HEK293 (cell line): Measurements from ENCODE around the gene CADM1.

Source experiments
- BCL11A ChIP-seq: fragments of 450-650 bp; formaldehyde crosslinking; IDR thresholded peaks from 2 replicates; pipeline ENCODE4 v1.5.1; 2016; ENCODE audit warnings: low read depth, missing biosample characterization, missing genetic modification characterization
- EGR2 ChIP-seq: fragments of 450-650 bp; formaldehyde crosslinking; IDR thresholded peaks from 2 replicates; pipeline ENCODE4 v1.5.1; 2016; ENCODE audit warnings: low read depth, missing biosample characterization, missing genetic modification characterization
- KLF10 ChIP-seq: fragments of 450-650 bp; IDR thresholded peaks from 2 replicates; pipeline ENCODE4 v1.5.1; 2018; ENCODE audit warnings: missing biosample characterization, mild to moderate bottlenecking, missing genetic modification characterization
- KLF8 ChIP-seq: fragments of 450-650 bp; formaldehyde crosslinking; IDR thresholded peaks from 2 replicates; pipeline ENCODE4 v1.5.1; 2016; ENCODE audit warnings: missing biosample characterization, missing genetic modification characterization
- SETDB1 ChIP-seq: IDR thresholded peaks from one replicate; pipeline ENCODE4 v1.6.1; 2017; ENCODE audit warnings: mild to moderate bottlenecking, low read length, moderate library complexity, mixed read lengths; ENCODE audit not compliant: insufficient read length
- TRIM28 ChIP-seq: IDR thresholded peaks from 2 replicates; pipeline ENCODE4 v1.6.1; 2011; ENCODE audit warnings: low read length, control low read depth, borderline replicate concordance
- ZBTB17 ChIP-seq: fragments of 450-650 bp; formaldehyde crosslinking; IDR thresholded peaks from 2 replicates; pipeline ENCODE4 v1.5.1; 2016; ENCODE audit warnings: missing biosample characterization, missing genetic modification characterization
- ZBTB20 ChIP-seq: fragments of 450-650 bp; formaldehyde crosslinking; IDR thresholded peaks from 2 replicates; pipeline ENCODE4 v1.5.1; 2016; ENCODE audit warnings: missing biosample characterization, missing genetic modification characterization
- ZBTB26 ChIP-seq: fragments of 450-650 bp; formaldehyde crosslinking; optimal IDR thresholded peaks from 2 replicates; pipeline ENCODE3; 2016; ENCODE audit warnings: missing biosample characterization, mild to moderate bottlenecking, missing genetic modification characterization
- ZBTB6 ChIP-seq: fragments of 450-650 bp; formaldehyde crosslinking; IDR thresholded peaks from 2 replicates; pipeline ENCODE4 v1.5.1; 2017; ENCODE audit warnings: missing biosample characterization, missing genetic modification characterization
- ZFP3 ChIP-seq: fragments of 450-650 bp; formaldehyde crosslinking; IDR thresholded peaks from 2 replicates; pipeline ENCODE4 v1.5.1; 2016; ENCODE audit warnings: low read depth, missing biosample characterization, missing genetic modification characterization
- ZNF214 ChIP-seq: fragments of 450-650 bp; formaldehyde crosslinking; IDR thresholded peaks from 2 replicates; pipeline ENCODE4 v1.5.1; 2017; ENCODE audit warnings: missing biosample characterization, mild to moderate bottlenecking, missing genetic modification characterization, borderline replicate concordance
- ZNF223 ChIP-seq: fragments of 450-650 bp; formaldehyde crosslinking; IDR thresholded peaks from 2 replicates; pipeline ENCODE4 v1.5.1; 2016; ENCODE audit warnings: missing biosample characterization, missing genetic modification characterization
- ZNF266 ChIP-seq: fragments of 450-650 bp; formaldehyde crosslinking; IDR thresholded peaks from 2 replicates; pipeline ENCODE4 v1.5.1; 2016; ENCODE audit warnings: missing biosample characterization, missing genetic modification characterization, low read depth
- ZNF433 ChIP-seq: fragments of 450-650 bp; formaldehyde crosslinking; IDR thresholded peaks from 2 replicates; pipeline ENCODE4 v1.5.1; 2016; ENCODE audit warnings: missing biosample characterization, missing genetic modification characterization, low read depth
- ZNF48 ChIP-seq: fragments of 450-650 bp; formaldehyde crosslinking; IDR thresholded peaks from 2 replicates; pipeline ENCODE4 v1.5.1; 2016; ENCODE audit warnings: missing biosample characterization, missing genetic modification characterization
- ZNF529 ChIP-seq: fragments of 450-650 bp; formaldehyde crosslinking; IDR thresholded peaks from 2 replicates; pipeline ENCODE4 v1.5.1; 2017; ENCODE audit warnings: missing genetic modification characterization, missing biosample characterization; ENCODE audit not compliant: insufficient replicate concordance
- ZNF530 ChIP-seq: fragments of 450-650 bp; formaldehyde crosslinking; IDR thresholded peaks from 2 replicates; pipeline ENCODE4 v1.5.1; 2016; ENCODE audit warnings: low read depth, missing biosample characterization, missing genetic modification characterization
- ZNF548 ChIP-seq: fragments of 450-650 bp; formaldehyde crosslinking; IDR thresholded peaks from 2 replicates; pipeline ENCODE4 v1.5.1; 2016; ENCODE audit warnings: missing biosample characterization, missing genetic modification characterization
- ZNF558 ChIP-seq: fragments of 450-650 bp; formaldehyde crosslinking; IDR thresholded peaks from 2 replicates; pipeline ENCODE4 v1.5.1; 2016; ENCODE audit warnings: missing biosample characterization, missing genetic modification characterization
- ZNF596 ChIP-seq: fragments of 450-650 bp; IDR thresholded peaks from 2 replicates; pipeline ENCODE4 v1.5.0; 2018; ENCODE audit warnings: missing biosample characterization, mild to moderate bottlenecking, missing genetic modification characterization, moderate library complexity
- ZNF658 ChIP-seq: fragments of 450-650 bp; formaldehyde crosslinking; IDR thresholded peaks from 2 replicates; pipeline ENCODE4; 2016; ENCODE audit warnings: missing biosample characterization, missing genetic modification characterization
- ZNF670 ChIP-seq: fragments of 450-650 bp; formaldehyde crosslinking; IDR thresholded peaks from 2 replicates; pipeline ENCODE4 v1.5.1; 2016; ENCODE audit warnings: missing biosample characterization, missing genetic modification characterization, low read depth
- ZNF76 ChIP-seq: fragments of 450-650 bp; formaldehyde crosslinking; IDR thresholded peaks from 2 replicates; pipeline ENCODE4; 2016; ENCODE audit warnings: low read depth, missing biosample characterization, missing genetic modification characterization, borderline replicate concordance
- ZNF768 ChIP-seq: fragments of 450-650 bp; formaldehyde crosslinking; IDR thresholded peaks from 2 replicates; pipeline ENCODE4 v1.5.1; 2018; ENCODE audit warnings: missing biosample characterization, mild to moderate bottlenecking, missing genetic modification characterization
- ZNF791 ChIP-seq: fragments of 450-650 bp; formaldehyde crosslinking; IDR thresholded peaks from 2 replicates; pipeline ENCODE4 v1.5.1; 2016; ENCODE audit warnings: missing biosample characterization, missing genetic modification characterization
- ZSCAN16 ChIP-seq: fragments of 450-650 bp; formaldehyde crosslinking; IDR thresholded peaks from 2 replicates; pipeline ENCODE4 v1.5.1; 2016; ENCODE audit warnings: missing biosample characterization, missing genetic modification characterization
- ZSCAN23 ChIP-seq: fragments of 450-650 bp; formaldehyde crosslinking; IDR thresholded peaks from 2 replicates; pipeline ENCODE4 v1.5.1; 2016; ENCODE audit warnings: missing biosample characterization, missing genetic modification characterization
- TF ChIP-seq, protein P1 (sequence below): fragments of 450-650 bp; formaldehyde crosslinking; IDR thresholded peaks from 2 replicates; pipeline ENCODE4 v1.5.1; 2016; ENCODE audit warnings: missing biosample characterization, missing genetic modification characterization
- TF ChIP-seq, protein P2 (sequence below): fragments of 450-650 bp; formaldehyde crosslinking; IDR thresholded peaks from 2 replicates; pipeline ENCODE4 v1.5.1; 2017; ENCODE audit warnings: missing biosample characterization, missing genetic modification characterization
- TF ChIP-seq, protein P3 (sequence below): fragments of 450-650 bp; formaldehyde crosslinking; IDR thresholded peaks from 2 replicates; pipeline ENCODE4 v1.5.1; 2016; ENCODE audit warnings: missing biosample characterization, missing genetic modification characterization
- TF ChIP-seq, protein P4 (sequence below): fragments of 450-650 bp; formaldehyde crosslinking; IDR thresholded peaks from 2 replicates; pipeline ENCODE4 v1.5.1; 2017; ENCODE audit warnings: missing biosample characterization, mild to moderate bottlenecking, missing genetic modification characterization, moderate library complexity

Gene CADM1

GRCh38 chr11:115504276-115505158 lies at the start of gene CADM1 (continued):
- TF ChIP-seq, protein P1, sequence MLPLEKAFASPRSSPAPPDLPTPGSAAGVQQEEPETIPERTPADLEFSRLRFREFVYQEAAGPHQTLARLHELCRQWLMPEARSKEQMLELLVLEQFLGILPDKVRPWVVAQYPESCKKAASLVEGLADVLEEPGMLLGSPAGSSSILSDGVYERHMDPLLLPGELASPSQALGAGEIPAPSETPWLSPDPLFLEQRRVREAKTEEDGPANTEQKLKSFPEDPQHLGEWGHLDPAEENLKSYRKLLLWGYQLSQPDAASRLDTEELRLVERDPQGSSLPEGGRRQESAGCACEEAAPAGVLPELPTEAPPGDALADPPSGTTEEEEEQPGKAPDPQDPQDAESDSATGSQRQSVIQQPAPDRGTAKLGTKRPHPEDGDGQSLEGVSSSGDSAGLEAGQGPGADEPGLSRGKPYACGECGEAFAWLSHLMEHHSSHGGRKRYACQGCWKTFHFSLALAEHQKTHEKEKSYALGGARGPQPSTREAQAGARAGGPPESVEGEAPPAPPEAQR (tag by site-specific recombination): no peak
- TF ChIP-seq ZNF791 (tag by site-specific recombination) (no peak), ZNF266 (tag by site-specific recombination) (no peak), ZNF530 (tag by site-specific recombination) (no peak), ZNF529 (tag by site-specific recombination) (no peak), ZNF596 (tag by site-specific recombination) (no peak), ZNF558 (tag by site-specific recombination) (no peak), ZFP3 (no peak), ZBTB20 (tag by site-specific recombination) (peak; percentile 74), ZNF48 (no peak), SETDB1 (no peak), ZSCAN16 (no peak), ZNF670 (tag by site-specific recombination) (no peak), ZNF223 (tag by site-specific recombination) (no peak), ZBTB6 (tag by site-specific recombination) (no peak), KLF8 (tag by site-specific recombination) (no peak), ZNF658 (tag by site-specific recombination) (no peak), BCL11A (tag by site-specific recombination) (no peak), ZNF433 (no peak), ZNF76 (tag by site-specific recombination) (peak; percentile 20; the same call in 1 of the 2 replicates), ZBTB26 (tag by site-specific recombination) (peak; percentile 81), ZSCAN23 (tag by site-specific recombination) (no peak), EGR2 (tag by site-specific recombination) (no peak), TRIM28 (no peak), ZNF214 (tag by site-specific recombination) (no peak), ZNF548 (tag by site-specific recombination) (no peak), ZNF768 (no peak), KLF10 (tag by site-specific recombination) (peak; percentile 97), ZBTB17 (tag by site-specific recombination) (peak; percentile 92)
- TF ChIP-seq, protein P2, sequence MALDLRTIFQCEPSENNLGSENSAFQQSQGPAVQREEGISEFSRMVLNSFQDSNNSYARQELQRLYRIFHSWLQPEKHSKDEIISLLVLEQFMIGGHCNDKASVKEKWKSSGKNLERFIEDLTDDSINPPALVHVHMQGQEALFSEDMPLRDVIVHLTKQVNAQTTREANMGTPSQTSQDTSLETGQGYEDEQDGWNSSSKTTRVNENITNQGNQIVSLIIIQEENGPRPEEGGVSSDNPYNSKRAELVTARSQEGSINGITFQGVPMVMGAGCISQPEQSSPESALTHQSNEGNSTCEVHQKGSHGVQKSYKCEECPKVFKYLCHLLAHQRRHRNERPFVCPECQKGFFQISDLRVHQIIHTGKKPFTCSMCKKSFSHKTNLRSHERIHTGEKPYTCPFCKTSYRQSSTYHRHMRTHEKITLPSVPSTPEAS (tag by site-specific recombination): no peak
- TF ChIP-seq, protein P3, sequence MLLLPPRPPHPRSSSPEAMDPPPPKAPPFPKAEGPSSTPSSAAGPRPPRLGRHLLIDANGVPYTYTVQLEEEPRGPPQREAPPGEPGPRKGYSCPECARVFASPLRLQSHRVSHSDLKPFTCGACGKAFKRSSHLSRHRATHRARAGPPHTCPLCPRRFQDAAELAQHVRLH (tag by site-specific recombination): no peak
- TF ChIP-seq, protein P4, sequence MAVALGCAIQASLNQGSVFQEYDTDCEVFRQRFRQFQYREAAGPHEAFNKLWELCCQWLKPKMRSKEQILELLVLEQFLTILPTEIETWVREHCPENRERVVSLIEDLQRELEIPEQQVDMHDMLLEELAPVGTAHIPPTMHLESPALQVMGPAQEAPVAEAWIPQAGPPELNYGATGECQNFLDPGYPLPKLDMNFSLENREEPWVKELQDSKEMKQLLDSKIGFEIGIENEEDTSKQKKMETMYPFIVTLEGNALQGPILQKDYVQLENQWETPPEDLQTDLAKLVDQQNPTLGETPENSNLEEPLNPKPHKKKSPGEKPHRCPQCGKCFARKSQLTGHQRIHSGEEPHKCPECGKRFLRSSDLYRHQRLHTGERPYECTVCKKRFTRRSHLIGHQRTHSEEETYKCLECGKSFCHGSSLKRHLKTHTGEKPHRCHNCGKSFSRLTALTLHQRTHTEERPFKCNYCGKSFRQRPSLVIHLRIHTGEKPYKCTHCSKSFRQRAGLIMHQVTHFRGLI (tag by site-specific recombination): peak; percentile 98
